AG09319 (cell line): ENCODE results near the gene MRPL20.
"Not testable (repeated sequence)": the region's sequence is repeated elsewhere in the genome, so short reads cannot be mapped to it uniquely, and the experiment has no call there.

Experiments used
- DNase-seq: peaks from one replicate; pipeline ENCODE4 v3.0.0-alpha.2; 2010; ENCODE audit warnings: low read depth; ENCODE audit errors: extremely low read depth
- CTCF ChIP-seq: IDR thresholded peaks from 2 replicates; pipeline ENCODE4 v1.5.1; 2011; ENCODE audit warnings: low read depth, mild to moderate bottlenecking, inconsistent platforms, low read length, moderate library complexity

Gene MRPL20

GRCh38 chr1:1406821-1407635 is at the start of gene MRPL20:
Gene MRPL20, minus strand, starts transcription at chr1:1407293. Its CDS starts 76 bp downstream, at chr1:1407217.
- DNase-seq, result peak; percentile 58
- no peak for TF ChIP-seq CTCF

- DNase-seq, result not testable (repeated sequence)
Measured at GRCh38 chr1:1456683-1457255, 49.7 kb upstream of the MRPL20 start.

GRCh38 chr1:1455934-1456333 is 48.8 kb upstream of the MRPL20 start:
- DNase-seq, result not testable (repeated sequence)

GRCh38 chr1:1455366-1455884 is 48.3 kb upstream of the MRPL20 start:
- DNase-seq, result no peak
- TF ChIP-seq CTCF, result no peak

- DNase-seq, result not testable (repeated sequence)
Measured at GRCh38 chr1:1454286-1455056, 47.4 kb upstream of the MRPL20 start.

GRCh38 chr1:1452882-1453281 is 45.8 kb upstream of the MRPL20 start:
- DNase-seq, result no peak
- TF ChIP-seq CTCF, result no peak

GRCh38 chr1:1452365-1452739 is 45.3 kb upstream of the MRPL20 start:
- not testable (repeated sequence) for DNase-seq

GRCh38 chr1:1451696-1452364 is 44.7 kb upstream of the MRPL20 start:
- no peak for DNase-seq
- no peak for TF ChIP-seq CTCF

GRCh38 chr1:1450616-1451015 is 43.5 kb upstream of the MRPL20 start:
- not testable (repeated sequence) for DNase-seq
